ENCODE measurements around the gene FBXL12.
"Not testable (repeated sequence)": the region's sequence is repeated elsewhere in the genome, so short reads cannot be mapped to it uniquely, and the experiment has no call there.

FBXL12 gene

DNA sequence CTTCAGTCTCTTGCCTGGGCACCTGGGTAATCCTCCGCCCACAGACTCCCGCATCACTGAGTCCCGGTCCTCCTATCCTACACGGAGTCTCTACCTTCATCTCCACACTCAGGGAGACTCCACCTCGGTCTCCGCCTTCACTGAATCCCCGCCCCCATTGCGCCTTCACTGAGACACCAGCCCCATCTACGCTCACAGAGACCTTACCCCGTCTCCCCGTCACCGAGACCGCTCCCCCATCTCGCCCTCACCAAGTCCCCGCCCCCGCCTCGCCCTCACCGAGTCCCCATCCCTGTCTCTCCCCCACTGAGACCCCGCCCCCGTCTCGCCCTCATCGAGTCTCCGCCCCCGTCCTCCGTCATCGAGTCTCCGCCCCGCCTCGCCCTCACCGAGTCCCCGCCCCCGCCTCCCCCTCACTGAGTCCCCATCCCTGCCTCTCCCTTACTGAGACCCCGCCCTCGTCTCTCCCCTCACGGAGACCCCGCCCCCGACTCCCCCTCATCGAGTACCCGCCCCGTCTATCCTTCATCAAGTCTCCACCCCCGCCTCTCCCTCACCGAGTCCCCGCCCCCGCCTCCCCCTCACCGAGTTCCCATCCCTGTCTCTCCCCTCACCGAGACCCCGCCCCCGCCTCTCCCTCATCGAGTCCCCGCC, 27.2 kb downstream of the FBXL12 start:
- DNase-seq: peak; percentile 90

DNA sequence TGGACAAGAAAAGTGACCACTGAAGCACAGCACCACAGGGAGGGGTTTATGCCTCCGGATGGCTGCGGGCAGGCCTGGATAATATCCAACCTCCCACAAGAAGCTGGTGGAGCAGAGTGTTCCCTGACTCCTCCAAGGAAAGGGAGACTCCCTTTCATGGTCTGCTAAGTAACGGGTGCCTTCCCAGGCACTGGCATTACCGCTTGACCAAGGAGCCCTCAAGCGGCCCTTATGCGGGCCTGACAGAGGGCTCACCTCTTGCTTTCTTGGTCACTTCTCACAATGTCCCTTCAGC, 27.9 kb downstream of the FBXL12 start:
- not testable (repeated sequence) for DNase-seq

DNA sequence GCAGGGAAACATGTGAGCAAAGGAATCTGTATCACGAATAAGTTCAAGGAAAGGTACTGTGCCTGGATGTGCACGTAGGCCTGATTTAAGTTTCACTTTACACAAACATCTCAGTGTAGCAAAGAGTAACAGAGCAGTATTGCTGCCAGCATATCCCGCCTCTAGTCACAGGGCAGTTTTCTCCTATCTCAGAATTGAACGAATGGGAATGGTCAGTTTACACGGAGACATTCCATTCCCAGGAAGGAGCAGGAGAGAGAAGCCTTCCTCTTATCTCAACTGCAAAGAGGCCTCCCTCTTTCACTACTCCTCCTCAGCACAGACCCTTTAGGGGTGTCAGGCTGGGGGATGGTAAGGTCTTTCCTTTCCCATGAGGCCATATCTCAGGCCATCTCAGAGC, 29.3 kb downstream of the FBXL12 start:
- DNase-seq: not testable (repeated sequence)

DNA sequence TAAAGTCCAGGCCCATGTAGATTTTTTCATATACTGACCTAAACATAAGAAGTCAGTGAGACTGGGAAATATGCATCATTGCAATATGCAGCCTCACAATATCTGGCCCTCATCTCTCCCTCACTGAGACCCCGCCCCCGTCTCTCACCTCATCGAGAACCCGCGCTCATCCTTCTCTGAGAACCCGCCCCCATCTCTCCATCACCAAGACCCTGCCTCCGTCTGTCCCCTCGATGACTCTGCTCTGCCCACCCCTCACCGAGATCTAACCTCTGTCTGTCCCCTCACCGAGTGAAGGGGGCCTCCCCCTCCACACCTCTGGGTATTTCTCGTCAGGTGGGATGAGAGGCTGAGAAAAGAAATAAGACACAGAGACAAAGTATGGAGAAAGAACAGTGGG, 29.8 kb downstream of the FBXL12 start:
- no peak for DNase-seq

DNA sequence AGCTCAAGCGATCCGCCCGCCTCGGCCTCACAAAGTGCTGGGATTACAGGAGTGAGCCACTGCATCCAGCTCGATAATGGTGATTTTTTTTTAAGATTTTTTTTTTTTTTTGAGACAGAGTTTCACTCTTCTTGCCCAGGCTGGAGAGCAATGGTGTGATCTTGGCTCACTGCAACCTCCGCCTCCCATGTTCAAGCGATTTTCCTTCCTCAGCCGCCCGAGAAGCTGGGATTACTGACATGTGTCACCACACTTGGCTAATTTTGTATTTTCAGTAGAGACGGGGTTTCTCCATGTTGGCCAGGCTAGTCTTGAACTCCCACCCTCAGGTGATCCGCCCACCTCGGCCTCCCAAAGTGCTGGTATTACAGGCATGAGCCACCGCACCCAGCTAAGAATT, 30.3 kb downstream of the FBXL12 start:
- DNase-seq: not testable (repeated sequence)

DNA sequence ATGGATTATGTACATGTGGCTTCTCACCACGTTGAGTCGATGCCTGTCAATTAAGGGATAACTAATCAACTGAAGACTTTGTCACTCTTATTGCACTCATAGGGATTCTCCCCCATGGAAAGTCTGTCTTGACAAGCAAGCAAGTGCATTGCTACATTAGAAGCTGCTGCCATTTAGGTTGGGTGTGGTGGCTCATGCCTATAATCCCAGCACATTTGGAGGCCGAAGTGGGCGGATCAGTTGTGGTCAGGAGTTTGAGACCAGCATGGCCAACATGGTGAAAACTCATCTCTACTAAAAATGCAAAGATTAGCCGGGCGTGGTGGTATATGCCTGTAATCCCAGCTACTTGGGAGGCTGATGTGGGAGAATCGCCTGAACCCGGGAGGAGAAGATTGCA, 32.1 kb downstream of the FBXL12 start:
- no peak for DNase-seq

DNA sequence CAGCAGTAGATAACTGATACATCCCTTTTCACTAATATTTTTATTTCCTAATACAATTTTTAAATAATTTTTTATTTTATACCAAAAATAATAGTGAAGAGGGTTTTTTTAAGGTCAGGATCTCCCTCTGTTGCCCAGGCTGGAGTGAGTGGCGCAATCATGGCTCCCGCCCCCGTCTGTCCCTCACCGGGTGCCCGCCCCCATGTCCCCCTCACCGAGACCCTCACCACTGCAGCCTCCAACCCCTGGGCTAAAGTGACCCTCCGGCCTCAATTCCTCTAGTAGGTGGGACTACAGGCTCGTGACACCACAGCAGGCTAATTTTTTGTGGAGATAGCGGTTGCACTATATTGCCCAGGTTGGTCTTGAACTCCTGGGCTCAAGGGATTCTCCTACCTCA, 32.5 kb downstream of the FBXL12 start:
- DNase-seq: no peak

DNA sequence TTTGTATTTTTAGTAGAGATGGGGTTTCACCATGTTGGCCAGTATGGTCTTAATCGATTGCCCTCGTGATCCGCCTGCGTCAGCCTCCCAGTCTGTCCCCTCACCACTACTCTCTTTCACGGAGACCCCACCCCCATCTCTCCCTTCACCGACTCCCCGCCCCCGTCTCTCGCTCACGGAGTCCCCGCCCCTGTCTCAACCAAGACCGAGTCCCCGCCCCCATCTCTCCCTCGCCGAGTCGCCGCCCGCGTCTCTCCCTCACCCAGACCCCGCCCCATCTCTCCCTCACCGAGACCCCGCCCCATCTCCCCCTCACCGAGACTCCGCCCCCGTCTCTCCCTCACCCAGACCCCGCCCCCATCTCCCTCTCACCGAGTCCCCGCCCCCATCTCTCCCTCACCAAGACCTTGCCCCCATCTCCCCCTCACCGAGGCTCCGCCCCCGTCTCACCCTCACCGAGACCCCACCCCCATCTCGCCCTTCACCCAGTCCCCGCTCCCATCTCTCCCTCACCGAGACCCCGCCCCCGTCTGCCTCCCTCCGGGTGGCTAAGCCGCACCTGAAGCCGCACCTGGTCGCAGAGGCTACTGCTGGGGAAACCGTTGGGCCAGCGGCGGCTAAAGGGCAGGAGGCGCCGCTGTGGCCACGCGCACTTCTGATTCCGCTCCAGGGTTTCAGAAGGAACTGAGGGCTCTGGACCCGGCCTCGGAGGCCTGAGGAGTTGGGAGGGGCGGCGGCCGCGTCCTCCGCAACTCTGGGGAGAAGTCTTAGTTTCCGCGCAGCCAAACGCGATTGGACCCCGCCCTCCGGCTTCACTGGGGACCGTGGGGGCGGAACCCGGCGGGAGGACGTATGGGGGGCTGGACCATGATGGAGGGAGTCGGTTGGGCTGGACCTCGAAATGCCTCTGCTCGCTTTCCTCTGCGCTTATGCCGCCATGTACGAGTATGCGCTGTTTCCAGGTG, 33.2 kb downstream of the FBXL12 start:
- peak; percentile 90 for DNase-seq

DNA sequence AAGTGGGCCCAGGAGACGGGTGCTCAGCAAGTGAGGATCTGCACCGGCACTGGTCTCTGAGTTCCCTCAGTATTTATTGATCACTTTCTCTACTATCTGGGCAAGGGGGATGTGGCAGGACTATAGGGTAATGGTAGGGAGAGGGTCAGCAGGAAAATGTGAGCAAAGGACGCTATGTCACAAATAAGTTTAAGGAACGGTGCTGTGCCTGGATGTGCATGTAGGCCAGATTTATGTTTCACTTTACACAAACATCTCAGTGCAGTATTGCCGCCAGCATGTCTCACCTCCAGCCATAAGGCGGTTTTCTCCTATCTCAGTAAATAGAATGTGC, 34.7 kb downstream of the FBXL12 start:
- DNase-seq: not testable (repeated sequence)

DNA sequence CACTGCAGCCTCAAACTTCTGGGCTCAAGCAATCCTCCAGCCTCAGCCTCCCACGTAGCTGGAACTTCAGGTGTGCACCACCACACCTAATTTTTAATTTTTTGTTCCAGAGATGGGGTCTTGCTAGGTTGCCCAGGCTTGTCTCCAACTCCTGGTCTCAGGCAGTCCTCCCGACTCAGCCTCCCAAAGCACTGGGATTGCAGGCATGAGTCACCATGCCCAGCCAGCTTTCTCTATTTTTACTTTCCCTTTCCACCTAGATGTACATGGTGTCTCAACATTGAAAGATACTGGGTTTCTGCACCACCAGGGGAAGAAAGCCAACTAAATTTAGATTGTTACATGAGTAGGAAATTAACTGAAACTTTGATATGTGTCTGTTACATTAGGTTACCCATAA, 36.5 kb downstream of the FBXL12 start:
- no peak for DNase-seq

DNA sequence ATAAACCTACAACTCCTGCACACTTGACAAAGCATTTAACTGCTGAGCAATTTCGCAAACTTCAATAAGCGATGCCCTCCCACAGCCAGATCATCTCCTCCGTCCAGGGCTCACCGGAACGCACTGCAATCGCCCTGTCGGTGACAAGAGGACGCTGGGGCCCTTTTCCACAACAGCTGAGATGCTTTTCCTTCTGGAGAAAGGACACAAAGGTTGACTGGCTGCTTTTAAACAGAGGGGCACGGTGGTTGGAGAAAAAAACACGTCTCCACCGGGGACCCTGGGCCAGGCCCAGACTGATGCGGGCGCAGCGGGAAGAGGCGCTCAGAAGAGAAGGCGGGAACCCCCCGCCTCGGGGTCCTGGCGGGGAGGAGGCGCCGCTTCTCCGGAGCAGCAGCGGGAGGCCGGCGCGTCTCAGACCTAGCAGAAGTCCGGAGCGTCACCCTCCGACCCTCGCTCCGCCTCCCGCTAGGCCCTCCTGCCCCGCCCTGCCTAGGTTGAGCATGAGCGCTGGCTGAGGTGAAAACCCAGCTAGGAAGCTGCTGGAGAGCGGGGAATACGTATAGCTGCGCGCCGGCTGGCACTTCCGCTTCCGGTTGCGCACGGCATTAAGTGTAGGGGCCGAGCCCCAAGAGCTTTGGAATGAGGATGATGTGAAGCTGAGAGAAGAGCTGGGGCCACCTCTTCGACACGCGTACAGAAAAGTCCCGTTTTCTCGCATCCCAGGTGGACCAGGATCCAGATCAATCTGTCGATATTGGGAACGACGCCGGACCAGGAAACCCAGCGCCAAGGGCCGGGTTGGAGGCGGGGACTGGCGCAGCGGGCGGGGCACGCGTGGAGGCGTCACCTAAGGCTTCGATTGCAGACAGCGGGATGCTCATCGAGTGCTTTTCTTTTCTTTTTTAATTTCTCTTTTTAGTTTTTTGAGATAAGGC, 50.4 kb downstream of the FBXL12 start, which contains the start of gene ZNF846:
TSS of gene ZNF846 (minus strand) at position 564 of the 938 bp plus-strand sequence. CDS start 3,788 bp downstream, outside the sequence.
- DNase-seq: peak; percentile 92

All from RPMI8226 (cell line).